Osteoblast (primary cell): ENCODE measurements around the gene ARHGEF4. TPM values are rescaled to one million over a fixed set of nuclear protein-coding genes. Genes with fewer than 3 reads are reported as not detected.

Experiments
- DNase-seq: peaks from one replicate; pipeline ENCODE4 v3.0.0; 2011; ENCODE audit warnings: low spot score, mixed read lengths; ENCODE audit not compliant: insufficient read length; ENCODE audit errors: missing footprints
- H2AFZ ChIP-seq: 2 replicates; pipeline ENCODE4 v1.6.0; 2011; ENCODE audit warnings: mild to moderate bottlenecking, low read length
- H3K27ac ChIP-seq: 2 replicates; pipeline ENCODE4 v1.5.1; 2011; ENCODE audit warnings: mild to moderate bottlenecking, low read depth, low read length, moderate library complexity
- H3K27me3 ChIP-seq: 2 replicates; pipeline ENCODE4 v1.6.0; 2012; ENCODE audit warnings: mild to moderate bottlenecking, control low read depth, inconsistent platforms, low read length, moderate library complexity; ENCODE audit not compliant: insufficient read depth
- H3K36me3 ChIP-seq: 2 replicates; pipeline ENCODE4 v1.5.1; 2011; ENCODE audit warnings: mild to moderate bottlenecking, low read length, control low read depth, moderate library complexity; ENCODE audit not compliant: insufficient read depth
- H3K4me1 ChIP-seq: 2 replicates; pipeline ENCODE4 v1.5.1; 2011; ENCODE audit warnings: mild to moderate bottlenecking, low read length, control low read depth, moderate library complexity; ENCODE audit not compliant: insufficient read depth
- H3K4me2 ChIP-seq: 2 replicates; pipeline ENCODE4 v1.6.0; 2011; ENCODE audit warnings: mild to moderate bottlenecking, low read length; ENCODE audit not compliant: insufficient read depth
- H3K4me3 ChIP-seq: fragments of 200-600 bp; sonication (generic); 3 replicates; pipeline ENCODE4 v1.5.1; 2012; ENCODE audit warnings: mild to moderate bottlenecking, low read length, inconsistent platforms; ENCODE audit not compliant: insufficient read depth
- H3K79me2 ChIP-seq: 2 replicates; pipeline ENCODE4 v1.6.0; 2012; ENCODE audit warnings: mild to moderate bottlenecking, low read length, control low read depth, inconsistent platforms; ENCODE audit not compliant: insufficient read depth
- H3K9me3 ChIP-seq: 2 replicates; pipeline ENCODE4 v1.5.1; 2011; ENCODE audit warnings: low read depth, low read length, control low read depth
- H4K20me1 ChIP-seq: 2 replicates; pipeline ENCODE4 v1.6.0; 2012; ENCODE audit warnings: mild to moderate bottlenecking, low read length, control low read depth; ENCODE audit not compliant: insufficient read depth
- CTCF ChIP-seq: IDR thresholded peaks from 2 replicates; pipeline ENCODE4 v1.5.1; 2011; ENCODE audit warnings: mild to moderate bottlenecking, low read depth, low read length, moderate library complexity; ENCODE audit errors: extremely low read depth
- total RNA-seq: library from RNA; depleted of rRNA; stranded (reverse); fragments of >200 nt; gene quantifications from 2 replicates; pipeline ENCODE4 v1.2.3, GENCODE V29; 2012

ARHGEF4 gene
- total RNA-seq, 1 donor: 3.6 TPM

GRCh38 chr2:131008967-131009366 is 172.3 kb downstream of the ARHGEF4 start:
- no peak overlapping the region for H2AFZ ChIP-seq
- H3K4me1 ChIP-seq: no peaks in the 10 kb centered on the region
- H3K4me2 ChIP-seq: no peak overlapping the region
- no peaks in the 10 kb centered on the region for H3K36me3 ChIP-seq
- peaks cover 16% of the 10 kb centered on the region for H3K27me3 ChIP-seq
- DNase-seq: no peak
- no peaks in the 10 kb centered on the region for H4K20me1 ChIP-seq
- TF ChIP-seq CTCF: no peak
- H3K4me3 ChIP-seq: no peak overlapping the region
- H3K27ac ChIP-seq: no peak overlapping the region
- no peaks in the 10 kb centered on the region for H3K9me3 ChIP-seq
- no peaks in the 10 kb centered on the region for H3K79me2 ChIP-seq

- no peak for DNase-seq
- Histone ChIP-seq H3K4me2 (no peak overlapping the region), H4K20me1 (no peaks in the 10 kb centered on the region), H3K79me2 (no peaks in the 10 kb centered on the region), H3K36me3 (no peaks in the 10 kb centered on the region), H3K27me3 (peaks cover 16% of the 10 kb centered on the region), H2AFZ (no peak overlapping the region), H3K4me3 (no peak overlapping the region), H3K9me3 (no peaks in the 10 kb centered on the region), H3K27ac (no peak overlapping the region), H3K4me1 (no peaks in the 10 kb centered on the region)
- no peak for TF ChIP-seq CTCF
Observed at GRCh38 chr2:131009713-131010475, 173.2 kb downstream of the ARHGEF4 start.

GRCh38 chr2:131010566-131010965 is 173.9 kb downstream of the ARHGEF4 start:
- no peak for DNase-seq
- Histone ChIP-seq H3K36me3 (no peaks in the 10 kb centered on the region), H2AFZ (no peak overlapping the region), H3K4me3 (no peak overlapping the region), H3K27me3 (peaks cover 16% of the 10 kb centered on the region), H3K9me3 (no peaks in the 10 kb centered on the region), H3K79me2 (no peaks in the 10 kb centered on the region), H4K20me1 (no peaks in the 10 kb centered on the region), H3K4me1 (no peaks in the 10 kb centered on the region), H3K4me2 (no peak overlapping the region), H3K27ac (no peak overlapping the region)
- no peak for TF ChIP-seq CTCF

- no peak for TF ChIP-seq CTCF
- no peak overlapping the region for H3K4me3 ChIP-seq
- no peak overlapping the region for H3K27ac ChIP-seq
- H3K4me2 ChIP-seq: no peak overlapping the region
- peaks cover 3% of the 10 kb centered on the region for H3K4me1 ChIP-seq
- peaks cover 16% of the 10 kb centered on the region for H3K27me3 ChIP-seq
- H4K20me1 ChIP-seq: no peaks in the 10 kb centered on the region
- H3K36me3 ChIP-seq: no peaks in the 10 kb centered on the region
- H3K9me3 ChIP-seq: no peaks in the 10 kb centered on the region
- no peaks in the 10 kb centered on the region for H3K79me2 ChIP-seq
- no peak for DNase-seq
- no peak overlapping the region for H2AFZ ChIP-seq
Observed at GRCh38 chr2:131011486-131011885, 174.8 kb downstream of the ARHGEF4 start.
